ENCODE data around the gene EFCAB5. TPM values are rescaled to one million over a fixed set of nuclear protein-coding genes. Genes with fewer than 3 reads are reported as not detected.

The EFCAB5 gene
- total RNA-seq, 1 donor from 2014 or later: 0.08 TPM

GRCh38 chr17:29918922-29919856 is 22.2 kb upstream of the EFCAB5 start:
- no peak overlapping the region for H3K4me3 ChIP-seq (ENCODE audit: low read depth, low read length)
- DNase-seq (ENCODE audit: low read depth): peak; percentile 82

GRCh38 chr17:29924786-29925185 is 16.6 kb upstream of the EFCAB5 start:
- Histone ChIP-seq H3K4me3 (ENCODE audit: low read depth, low read length) (no peak overlapping the region), H3K36me3 (ENCODE audit: control insufficient read depth, insufficient read depth, low read length) (no peaks in the 10 kb centered on the region), H3K27me3 (ENCODE audit: control insufficient read depth, insufficient read depth, low read length) (no peaks in the 10 kb centered on the region)
- TF ChIP-seq CTCF (IDR thresholded peaks at IDR 0.05; ENCODE audit: insufficient read depth, low read length, poor library complexity, severe bottlenecking): no peak
- DNase-seq (ENCODE audit: low read depth): no peak

More at GRCh38 chr17:29918922-29919856, 22.2 kb upstream of the EFCAB5 start:
- H3K36me3 ChIP-seq (ENCODE audit: control insufficient read depth, insufficient read depth, low read length): no peaks in the 10 kb centered on the region
- TF ChIP-seq CTCF (IDR thresholded peaks at IDR 0.05; ENCODE audit: insufficient read depth, low read length, poor library complexity, severe bottlenecking): no peak
- no peaks in the 10 kb centered on the region for H3K27me3 ChIP-seq (ENCODE audit: control insufficient read depth, insufficient read depth, low read length)

GRCh38 chr17:29927546-29927945 is 13.9 kb upstream of the EFCAB5 start:
- no peaks in the 10 kb centered on the region for H3K27me3 ChIP-seq (ENCODE audit: control insufficient read depth, insufficient read depth, low read length)
- DNase-seq (ENCODE audit: low read depth): no peak
- H3K4me3 ChIP-seq (ENCODE audit: low read depth, low read length): no peak overlapping the region
- H3K36me3 ChIP-seq (ENCODE audit: control insufficient read depth, insufficient read depth, low read length): no peaks in the 10 kb centered on the region
- TF ChIP-seq CTCF (IDR thresholded peaks at IDR 0.05; ENCODE audit: insufficient read depth, low read length, poor library complexity, severe bottlenecking): no peak

DNA sequence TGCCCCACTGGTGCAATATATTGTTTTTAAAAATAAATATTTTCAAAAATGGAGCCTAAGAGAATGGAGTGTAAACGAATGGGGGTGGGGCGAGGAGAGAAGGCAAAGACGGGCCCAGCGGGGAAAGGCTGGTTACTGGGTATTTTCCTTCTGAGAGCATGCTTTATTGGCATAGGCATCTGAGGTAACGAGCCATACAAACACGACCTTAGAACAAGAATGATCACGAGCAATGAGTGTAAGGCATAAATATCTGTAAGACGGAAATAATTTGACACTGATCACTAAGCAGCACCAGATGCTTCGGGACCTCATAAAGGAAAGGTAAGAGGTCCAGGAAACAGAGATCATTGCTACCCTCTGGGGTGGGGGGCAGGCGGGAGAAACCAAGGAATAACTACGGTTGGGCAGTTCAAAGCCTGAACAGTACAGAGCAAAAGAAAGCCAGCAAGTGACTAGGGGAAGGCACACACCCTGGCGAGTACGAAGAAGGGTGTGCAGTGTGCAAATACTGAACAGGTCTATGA is 12.4 kb upstream of the EFCAB5 start:
- Histone ChIP-seq H3K36me3 (ENCODE audit: control insufficient read depth, insufficient read depth, low read length) (no peaks in the 10 kb centered on the region), H3K27me3 (ENCODE audit: control insufficient read depth, insufficient read depth, low read length) (no peaks in the 10 kb centered on the region), H3K4me3 (ENCODE audit: low read depth, low read length) (peak overlapping the region; percentile 79)
- TF ChIP-seq CTCF (IDR thresholded peaks at IDR 0.05; ENCODE audit: insufficient read depth, low read length, poor library complexity, severe bottlenecking): no peak
- no peak for DNase-seq (ENCODE audit: low read depth)

DNA sequence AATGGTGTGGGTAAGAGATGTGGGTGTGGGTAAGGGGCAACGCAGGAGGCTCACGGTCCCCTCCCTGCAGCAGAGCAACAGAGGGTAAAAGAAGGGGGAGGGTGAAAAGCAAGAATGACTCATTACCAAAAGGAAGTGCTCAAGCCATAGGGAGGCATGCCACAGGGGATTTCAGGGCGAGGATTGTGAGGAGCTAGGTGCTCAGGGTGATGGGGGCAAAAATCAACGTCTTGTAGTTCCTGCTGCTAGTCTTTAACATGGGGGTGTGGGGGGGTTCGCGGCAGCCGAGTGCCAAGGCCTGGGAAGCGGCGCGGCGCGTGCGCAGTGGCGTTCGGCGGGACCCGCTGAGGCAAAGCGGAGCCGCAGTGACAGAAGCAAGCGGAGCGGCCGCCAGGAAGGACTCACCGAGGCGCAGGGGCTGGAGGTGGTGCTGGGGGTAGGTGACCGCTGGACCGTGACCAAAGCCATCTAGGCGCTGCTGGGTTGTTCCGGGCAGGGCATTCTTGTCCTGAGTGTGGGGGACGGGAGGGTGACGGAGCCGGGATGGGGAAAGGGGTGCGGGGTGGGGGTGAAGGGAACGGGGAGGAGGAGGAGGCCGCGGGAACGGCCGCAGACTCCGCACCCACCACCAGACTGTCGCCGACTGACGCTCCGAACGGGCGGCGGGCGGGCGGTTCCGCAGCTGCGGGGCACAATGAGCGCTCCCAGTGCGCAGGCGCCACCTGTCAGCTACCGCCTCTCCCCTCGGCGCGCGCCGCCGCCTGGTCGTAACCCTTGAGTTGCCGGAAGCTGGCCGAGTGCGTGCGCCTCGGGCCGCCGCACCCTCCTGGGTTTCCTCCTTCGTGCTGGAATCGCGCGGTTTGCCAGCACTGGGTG is 11.7 kb upstream of the EFCAB5 start, which contains the start of gene SSH2:
Gene SSH2, minus strand, starts transcription at position 696 of the 876 bp plus-strand sequence. Its CDS starts 228 bp downstream, at position 468.
- Histone ChIP-seq H3K4me3 (ENCODE audit: low read depth, low read length) (peak within 1 kb of the TSS; percentile 79), H3K36me3 (ENCODE audit: control insufficient read depth, insufficient read depth, low read length) (no peaks in the 10 kb centered on the region), H3K27me3 (ENCODE audit: control insufficient read depth, insufficient read depth, low read length) (no peaks in the 10 kb centered on the region)
- DNase-seq (ENCODE audit: low read depth): no peak
- no peak for TF ChIP-seq CTCF (IDR thresholded peaks at IDR 0.05; ENCODE audit: insufficient read depth, low read length, poor library complexity, severe bottlenecking)

Data from kidney epithelial cell (primary cell).